GM19240 (cell line): Measurements from ENCODE around the gene FAM222A.

Experiments used
- DNase-seq: peaks from one replicate; pipeline ENCODE4 v3.0.0; 2011; ENCODE audit warnings: low spot score; ENCODE audit not compliant: insufficient read length

Gene FAM222A

GRCh38 chr12:109710747-109711595 lies 2.7 kb upstream of the FAM222A start:
- DNase-seq, result no peak

- DNase-seq, result no peak
Measured at GRCh38 chr12:109711596-109712461, 1.8 kb upstream of the FAM222A start.

- peak; percentile 33 for DNase-seq
Measured at GRCh38 chr12:109714141-109714912, 702 bp downstream of the FAM222A start.

DNA sequence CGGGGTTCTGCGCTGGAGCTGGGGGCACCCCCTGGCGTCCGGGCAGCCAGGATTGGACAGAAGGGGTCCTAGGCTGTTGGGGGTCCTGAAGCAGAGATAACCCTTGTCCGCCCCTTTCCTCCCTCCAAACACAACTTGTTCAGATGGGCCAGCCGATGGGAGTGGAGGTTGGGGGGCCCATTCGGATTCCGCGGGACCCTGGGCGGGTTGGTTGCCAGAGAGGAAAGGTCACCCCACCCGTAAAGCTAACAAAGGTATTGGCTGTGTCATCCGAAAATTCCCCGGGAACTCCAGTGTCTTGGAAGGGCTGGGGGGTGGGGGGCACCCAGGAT lies 1.3 kb downstream of the FAM222A start:
- DNase-seq, result no peak

GRCh38 chr12:109715310-109716091 lies 1.9 kb downstream of the FAM222A start:
- DNase-seq, result no peak

- no peak for DNase-seq
Measured at GRCh38 chr12:109716092-109716479, 2.5 kb downstream of the FAM222A start.

DNA sequence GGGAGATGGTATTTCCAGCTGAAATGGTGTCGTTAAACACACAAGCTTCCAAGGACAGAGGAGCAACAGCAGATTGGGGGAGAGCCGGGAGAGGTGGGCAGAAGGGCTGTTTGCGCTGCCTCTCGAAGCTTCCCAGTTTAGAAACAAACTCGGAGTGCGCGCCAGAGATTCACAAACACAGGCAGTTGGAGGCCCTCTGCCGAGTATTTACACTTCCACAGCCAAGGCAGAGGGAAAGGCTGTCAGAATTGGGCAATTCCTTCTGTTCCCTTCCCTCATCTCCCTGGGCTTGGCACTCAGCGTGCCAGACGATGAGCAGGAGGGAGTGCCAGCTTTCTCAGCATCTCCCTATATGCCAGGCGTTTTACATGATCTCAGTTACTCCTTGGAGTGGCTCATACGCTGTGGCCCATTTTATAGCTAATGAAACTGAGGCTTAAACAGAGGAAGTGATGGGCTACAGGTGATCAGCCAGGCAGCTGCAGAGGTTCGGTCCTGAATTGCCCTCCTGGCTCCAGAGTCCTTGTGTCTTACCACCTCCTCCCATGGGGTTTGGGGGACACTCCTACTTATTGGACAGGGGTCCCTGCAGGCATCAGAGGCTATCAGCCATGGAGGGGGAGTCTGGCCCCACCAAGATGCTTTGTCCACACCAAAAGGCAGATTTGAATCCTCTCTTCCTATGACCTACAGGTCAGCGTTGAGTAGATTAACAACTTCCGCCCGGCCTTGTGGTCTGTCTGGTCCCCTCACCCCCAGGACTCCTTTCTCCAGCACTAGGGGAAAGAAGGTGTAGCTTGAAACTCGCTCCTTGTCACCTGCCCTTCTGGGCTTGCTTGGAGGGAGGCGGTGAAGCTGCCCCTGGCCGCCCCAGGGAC lies 3.1 kb downstream of the FAM222A start:
- no peak for DNase-seq

DNA sequence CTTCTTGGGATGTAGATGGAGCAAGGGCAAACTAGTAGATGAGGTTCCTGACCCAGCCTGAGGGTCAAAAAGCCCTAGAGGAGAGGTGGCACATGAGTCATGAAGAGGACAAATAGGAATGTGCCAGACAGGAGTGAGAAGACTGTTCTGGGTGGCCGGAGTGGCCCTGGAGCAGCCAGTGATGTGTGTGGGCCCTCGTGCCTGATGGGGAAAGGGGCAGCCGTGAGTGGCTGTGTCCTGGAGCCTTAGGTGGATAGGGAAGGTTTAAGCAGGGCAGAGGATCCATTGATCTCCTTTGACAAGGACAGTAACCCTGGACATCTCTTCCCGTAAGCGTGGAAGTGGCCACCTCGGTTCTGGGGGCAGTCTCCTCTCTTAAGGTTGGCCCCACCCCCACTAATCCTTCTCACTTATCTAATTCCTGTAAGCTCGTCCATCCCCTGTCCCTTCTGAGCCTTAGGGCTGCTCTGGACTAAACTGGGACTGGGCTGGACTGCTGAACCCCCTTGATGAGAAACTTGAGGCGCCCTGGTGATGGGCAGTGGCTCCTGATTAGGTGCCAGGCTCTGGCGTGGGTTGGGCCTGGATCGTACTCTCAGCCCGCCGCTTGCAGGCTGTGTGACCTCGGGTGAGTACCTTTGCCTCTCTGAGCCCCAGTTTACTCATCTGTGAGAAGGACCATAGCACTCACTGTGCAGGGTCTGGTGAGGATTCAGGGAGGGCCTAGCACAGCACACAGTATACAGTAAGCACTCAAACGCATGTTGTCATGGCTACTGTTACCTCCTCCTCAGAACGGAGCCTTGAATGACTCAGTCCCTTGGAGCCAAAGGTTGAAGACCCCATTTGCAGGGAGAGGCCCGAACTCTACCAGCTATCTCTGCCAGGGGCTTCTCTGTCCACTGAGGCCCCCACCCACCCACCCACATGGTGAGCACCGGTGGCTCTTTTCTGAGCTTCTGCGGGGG lies 4.0 kb downstream of the FAM222A start:
- DNase-seq, result no peak

DNA sequence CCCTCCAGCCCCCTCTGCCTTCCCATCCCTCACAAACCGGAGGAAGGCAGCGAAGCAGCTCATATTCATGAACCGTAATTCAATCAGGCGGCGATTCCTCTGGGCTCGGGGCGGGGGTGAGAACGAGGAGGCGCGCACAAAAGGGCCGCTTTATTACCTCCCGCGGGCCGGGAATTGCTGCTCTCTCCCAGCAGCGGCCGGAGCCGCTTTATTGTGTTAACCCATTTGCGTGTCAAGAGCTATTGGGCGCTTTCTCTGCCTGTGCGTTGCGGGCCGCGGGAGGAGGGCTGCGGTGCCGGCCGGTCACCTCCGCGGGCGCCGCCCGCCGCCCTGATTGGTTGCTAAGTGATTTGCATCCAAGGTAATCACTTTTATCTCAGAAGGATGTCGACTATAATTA lies 4.8 kb downstream of the FAM222A start:
- DNase-seq, result no peak

DNA sequence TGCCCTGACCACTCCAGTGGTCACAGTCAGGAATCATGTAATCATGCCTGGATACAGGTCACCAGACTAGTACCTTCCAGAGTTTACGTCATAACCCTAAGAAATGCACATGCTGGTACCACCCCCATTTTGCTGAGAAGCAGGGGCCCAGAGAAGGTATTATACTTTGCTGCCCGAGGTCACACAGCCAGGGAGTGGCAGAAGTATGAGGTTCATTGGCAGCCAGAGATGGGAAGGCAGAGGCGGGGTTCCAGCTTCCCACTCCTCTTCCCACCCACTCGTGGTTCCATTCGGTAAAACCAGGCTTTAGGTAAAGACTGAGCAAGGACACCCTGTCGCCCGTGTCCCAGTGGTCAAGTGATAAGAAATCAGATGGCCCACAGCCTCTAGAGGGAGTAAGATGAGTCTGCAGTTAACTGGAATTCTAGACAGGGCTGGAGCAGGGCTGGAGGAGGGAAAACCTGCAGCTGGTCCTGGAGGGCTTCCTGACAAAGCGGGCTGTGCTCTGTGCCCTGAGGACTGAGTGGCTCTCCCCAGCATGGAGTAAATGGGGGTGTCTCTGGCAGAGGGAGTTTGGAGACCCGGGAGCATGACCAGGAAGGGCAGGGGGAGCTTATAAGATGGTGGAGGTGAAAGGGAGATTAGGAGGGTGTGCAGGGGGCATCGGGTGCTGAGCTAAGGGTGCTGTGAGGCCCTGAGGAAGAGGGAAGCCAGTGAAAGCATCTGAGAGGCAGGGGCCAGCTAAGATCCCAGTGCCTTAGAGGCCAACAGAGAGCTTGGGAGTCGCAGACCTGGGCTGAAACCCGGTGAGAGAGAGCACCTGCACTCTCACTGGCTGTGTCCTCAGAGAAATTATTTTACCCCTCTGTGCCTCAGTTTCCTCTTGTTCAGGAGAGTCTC lies 5.7 kb downstream of the FAM222A start:
- DNase-seq, result no peak

- no peak for DNase-seq
Measured at GRCh38 chr12:109720152-109720856, 6.7 kb downstream of the FAM222A start.

DNA sequence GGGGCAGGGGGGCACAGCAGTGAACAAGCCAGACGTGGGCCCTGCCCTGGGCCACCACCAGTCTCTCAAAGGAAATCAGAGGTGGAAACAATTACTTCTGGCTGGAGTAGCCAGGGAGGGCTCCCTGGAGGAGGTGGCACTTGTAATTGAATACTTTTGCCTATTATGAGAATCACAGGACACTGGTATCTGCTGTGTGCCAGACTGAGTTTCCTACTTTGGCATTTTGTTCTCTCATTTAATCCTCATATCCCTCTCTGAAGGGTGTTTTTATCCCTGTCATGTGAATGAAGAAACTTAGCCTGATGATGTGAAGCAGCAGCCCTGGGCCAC lies 7.2 kb downstream of the FAM222A start:
- no peak for DNase-seq

DNA sequence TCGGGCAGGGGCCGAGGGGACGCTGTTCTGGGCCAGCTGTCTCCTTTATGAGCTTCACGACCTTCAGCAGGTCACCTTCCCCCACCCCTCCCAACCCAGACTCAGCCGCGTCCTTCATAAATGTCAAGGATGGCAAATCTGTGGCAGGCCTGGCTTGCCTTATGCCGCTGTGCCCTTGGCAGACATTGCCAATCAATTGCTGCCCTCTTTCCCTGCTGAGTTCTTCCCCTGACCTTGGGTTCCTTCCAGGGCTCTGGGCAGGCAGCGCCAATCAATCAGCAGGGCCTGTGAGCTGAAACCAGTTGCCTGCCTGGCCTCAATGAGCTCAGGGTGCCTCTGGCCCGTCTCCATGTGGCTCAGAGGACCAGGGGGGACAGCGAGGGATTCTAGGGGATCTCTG lies 7.7 kb downstream of the FAM222A start:
- DNase-seq, result no peak

DNA sequence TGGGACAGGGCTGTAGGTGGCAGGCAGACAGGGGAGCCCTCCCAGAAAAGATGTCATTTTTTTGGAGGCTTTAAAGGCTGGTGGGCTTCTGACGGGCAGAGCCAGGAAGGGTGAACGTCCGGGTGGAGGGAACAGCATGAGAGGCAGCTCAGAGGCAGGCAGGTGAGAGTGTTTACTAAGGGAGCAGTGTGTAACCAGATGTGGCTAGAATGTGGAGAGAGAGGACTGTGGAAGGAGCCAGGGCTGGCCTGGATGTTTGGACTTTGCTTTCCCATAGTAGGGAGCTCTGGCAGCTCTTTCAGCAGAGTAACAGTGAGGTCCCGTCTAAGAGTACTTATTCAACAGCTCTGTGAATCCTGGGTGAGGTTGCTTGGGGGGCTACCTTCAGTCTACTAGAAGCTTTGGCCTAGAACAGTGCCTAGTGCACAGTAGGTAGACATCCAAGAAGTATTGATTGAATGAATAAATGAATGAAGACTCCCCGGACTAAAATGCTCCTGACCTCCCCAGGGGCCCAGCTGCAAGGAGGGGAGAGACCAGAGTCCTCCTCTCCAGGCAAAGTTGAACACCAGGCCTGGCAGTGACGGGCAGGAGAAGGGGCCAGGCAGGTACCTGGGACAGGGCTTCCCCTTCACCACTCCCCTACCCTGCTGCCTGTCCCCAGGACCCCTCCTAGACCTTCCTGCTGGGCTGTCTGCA lies 8.5 kb downstream of the FAM222A start:
- DNase-seq, result no peak

- DNase-seq, result no peak
Measured at GRCh38 chr12:109722721-109723094, 9.1 kb downstream of the FAM222A start.

DNA sequence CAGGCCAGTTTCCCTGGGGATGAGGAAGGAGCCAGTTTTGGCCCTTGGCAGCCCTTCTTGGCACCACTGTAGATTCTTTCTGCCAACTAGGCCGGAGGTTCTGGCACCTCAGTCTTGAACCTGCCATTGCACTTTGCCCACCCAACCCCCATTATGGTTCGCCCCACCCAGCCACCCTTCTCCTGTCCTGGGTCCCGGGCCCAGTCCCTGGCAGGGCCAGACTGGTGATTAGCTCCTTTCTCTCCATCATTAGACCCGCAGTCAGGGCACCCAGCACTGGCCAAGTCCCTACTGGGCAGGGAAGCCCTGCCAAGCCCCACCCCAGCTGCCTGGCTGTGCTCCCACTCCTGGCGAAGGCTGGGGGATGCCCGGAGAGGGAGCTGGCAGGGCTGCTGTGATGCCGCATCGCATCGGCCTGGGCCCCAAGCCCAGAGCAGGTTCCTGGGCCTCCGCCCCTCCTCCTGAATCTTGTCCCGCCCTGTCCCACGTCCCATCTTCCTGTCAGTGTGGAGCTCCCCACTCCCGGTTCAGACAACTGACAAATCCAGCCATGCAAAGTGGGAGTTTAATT lies 9.8 kb downstream of the FAM222A start:
- no peak for DNase-seq
